Spinal cord (tissue), 10 donors: ENCODE results near the gene IP6K2. TPM values are rescaled to one million over a fixed set of nuclear protein-coding genes. Genes with fewer than 3 reads are reported as not detected.

Experiments
- DNase-seq, 6 donors: peaks; one replicate each; pipeline versions ENCODE4 v3.0.0 to v3.0.0-alpha.2; 2013 to 2015; ENCODE audit warnings: low spot score in 6 of 6, low read depth in 4 of 6
- H3K27ac ChIP-seq: one replicate; pipeline ENCODE4 v1.5.1; 2013; ENCODE audit warnings: low read depth, low read length, control low read depth
- H3K27me3 ChIP-seq: one replicate; pipeline ENCODE4 v1.6.1; 2013; ENCODE audit warnings: low read length; ENCODE audit not compliant: control insufficient read depth, insufficient read depth
- H3K36me3 ChIP-seq: one replicate; pipeline ENCODE4 v1.6.1; 2013; ENCODE audit warnings: low read length; ENCODE audit not compliant: control insufficient read depth, insufficient read depth
- H3K4me1 ChIP-seq: one replicate; pipeline ENCODE4 v1.6.1; 2013; ENCODE audit warnings: low read length; ENCODE audit not compliant: control insufficient read depth, insufficient read depth
- H3K4me3 ChIP-seq: one replicate; pipeline ENCODE4 v1.5.1; 2013; ENCODE audit warnings: low read depth, low read length, control low read depth
- H3K9me3 ChIP-seq: one replicate; pipeline ENCODE4 v1.6.1; 2013; ENCODE audit warnings: low read length; ENCODE audit not compliant: control insufficient read depth, insufficient read depth
- WGBS: methylation state at CpG from one replicate; pipeline ENCODE4 v1.1.5; 2013; ENCODE audit warnings: missing lambda C conversion rate; ENCODE audit not compliant: insufficient coverage; 5-methylcytosine and 5-hydroxymethylcytosine counted together
- polyA plus RNA-seq, 2 donors: library from polyadenylated mRNA; unstranded; fragments of 120-200 nt; gene quantifications; one replicate each; pipeline ENCODE4 v1.2.1, GENCODE V29; 2013; ENCODE audit not compliant: insufficient read length in 2 of 2
- total RNA-seq, 2 donors: library from RNA; depleted of rRNA in 1 of 2; stranded (reverse); fragments of 120-200 nt in 1 of 2; fragments of >200 nt in 1 of 2; gene quantifications; one replicate each; pipeline versions ENCODE4 v1.2.3 to v1.2.4, GENCODE V29; 2013 to 2014
- donor health status: healthy.

The IP6K2 gene
- total and polyA plus RNA-seq, 4 donors, result 67.0 to 202 (median 148) TPM

DNA sequence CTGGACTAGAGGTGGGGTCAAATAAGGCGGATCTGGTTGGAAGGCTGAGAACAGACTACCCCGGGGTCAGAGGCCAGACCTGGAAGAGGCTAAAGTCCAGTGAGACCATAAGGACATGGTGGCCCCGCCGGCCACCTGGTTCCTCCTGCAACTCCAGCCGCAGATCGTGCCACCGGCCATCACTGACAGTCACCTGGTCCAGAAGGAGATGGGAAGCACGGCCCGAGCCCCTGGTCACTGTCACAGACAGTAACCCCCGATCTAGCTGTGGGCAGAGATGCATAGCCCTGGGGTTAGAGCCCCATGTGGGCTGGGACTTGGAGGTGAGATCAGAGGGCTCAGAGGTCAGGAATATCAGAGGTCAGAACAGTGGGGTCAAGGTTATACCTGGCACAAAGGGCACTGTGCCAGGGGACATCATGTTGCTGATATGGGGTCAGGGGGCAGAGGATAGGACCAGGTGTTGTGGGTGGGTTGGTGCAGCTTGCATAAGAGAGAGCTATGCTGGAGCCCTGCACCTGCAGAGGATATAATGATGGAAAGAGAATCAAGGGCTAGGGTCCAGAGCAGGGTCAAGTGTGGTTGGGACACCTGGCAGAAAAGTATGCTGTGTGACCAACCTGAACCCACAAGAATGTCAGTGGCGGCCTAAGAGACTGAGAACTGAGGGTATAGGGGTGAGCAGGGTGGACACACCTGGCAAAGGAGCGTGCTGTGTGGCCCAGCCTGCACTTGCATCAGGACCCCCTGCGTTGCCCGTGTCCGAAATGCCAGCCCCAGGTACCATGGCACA, 63.9 kb downstream of the IP6K2 start:
- Histone ChIP-seq H3K27ac (no peak overlapping the region), H3K27me3 (no peaks in the 10 kb centered on the region), H3K4me3 (no peak overlapping the region), H3K9me3 (no peaks in the 10 kb centered on the region), H3K36me3 (peaks cover 96% of the 10 kb centered on the region), H3K4me1 (peaks cover 26% of the 10 kb centered on the region)
- 95% methylated on average over 14 of the region's 15 CpGs for WGBS
- DNase-seq, result no peak

DNA sequence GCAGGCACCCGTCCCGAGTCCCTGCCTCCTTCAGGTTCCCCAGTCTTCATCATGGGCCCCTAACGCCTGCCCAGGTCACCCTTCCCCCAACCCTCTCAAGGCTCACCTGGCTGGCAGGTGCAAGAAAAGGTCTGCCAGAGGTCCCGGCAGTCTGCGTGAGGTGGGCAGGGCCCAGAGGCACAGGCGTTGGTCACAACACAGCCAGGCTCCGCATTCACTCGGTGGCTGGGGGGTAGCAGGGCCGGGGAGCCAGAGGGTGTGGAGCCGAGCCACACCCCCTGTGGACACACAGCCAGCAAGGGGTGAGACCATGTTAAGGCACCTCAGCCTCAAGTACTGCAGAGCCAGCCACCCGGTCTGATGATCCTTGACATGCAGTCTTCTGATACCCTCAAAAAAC, 65.2 kb downstream of the IP6K2 start:
- 86% methylated on average over 11 of the region's 11 CpGs for WGBS
- Histone ChIP-seq H3K36me3 (peaks cover 93% of the 10 kb centered on the region), H3K27ac (no peak overlapping the region), H3K9me3 (no peaks in the 10 kb centered on the region), H3K4me3 (no peak overlapping the region), H3K27me3 (no peaks in the 10 kb centered on the region), H3K4me1 (peaks cover 15% of the 10 kb centered on the region)
- DNase-seq, result no peak

DNA sequence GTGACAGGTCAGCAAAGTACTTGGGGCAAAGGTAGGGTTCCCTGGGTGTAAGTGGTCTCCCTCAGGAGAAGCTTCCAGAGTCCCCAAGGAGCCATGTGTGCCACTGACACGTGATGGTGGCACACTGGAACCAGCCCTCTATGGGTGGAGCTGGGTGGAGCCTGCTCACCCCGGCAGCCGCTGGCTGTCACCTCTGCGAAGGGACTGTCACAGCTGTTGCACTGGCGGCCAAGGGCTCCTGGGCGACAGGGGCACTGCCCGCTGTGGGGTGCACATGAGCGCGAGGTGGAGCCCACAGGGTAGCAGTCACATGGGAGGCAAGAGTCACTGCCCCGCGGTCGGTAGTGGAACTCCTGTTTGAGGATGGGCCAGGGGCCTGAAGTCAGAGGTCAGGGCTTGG, 66.3 kb downstream of the IP6K2 start:
- Histone ChIP-seq H3K4me3 (no peak overlapping the region), H3K27ac (no peak overlapping the region), H3K4me1 (peaks cover 5% of the 10 kb centered on the region), H3K36me3 (peaks cover 93% of the 10 kb centered on the region), H3K27me3 (no peaks in the 10 kb centered on the region), H3K9me3 (no peaks in the 10 kb centered on the region)
- DNase-seq, result no peak
- WGBS, result 89% methylated on average over 12 of the region's 12 CpGs

DNA sequence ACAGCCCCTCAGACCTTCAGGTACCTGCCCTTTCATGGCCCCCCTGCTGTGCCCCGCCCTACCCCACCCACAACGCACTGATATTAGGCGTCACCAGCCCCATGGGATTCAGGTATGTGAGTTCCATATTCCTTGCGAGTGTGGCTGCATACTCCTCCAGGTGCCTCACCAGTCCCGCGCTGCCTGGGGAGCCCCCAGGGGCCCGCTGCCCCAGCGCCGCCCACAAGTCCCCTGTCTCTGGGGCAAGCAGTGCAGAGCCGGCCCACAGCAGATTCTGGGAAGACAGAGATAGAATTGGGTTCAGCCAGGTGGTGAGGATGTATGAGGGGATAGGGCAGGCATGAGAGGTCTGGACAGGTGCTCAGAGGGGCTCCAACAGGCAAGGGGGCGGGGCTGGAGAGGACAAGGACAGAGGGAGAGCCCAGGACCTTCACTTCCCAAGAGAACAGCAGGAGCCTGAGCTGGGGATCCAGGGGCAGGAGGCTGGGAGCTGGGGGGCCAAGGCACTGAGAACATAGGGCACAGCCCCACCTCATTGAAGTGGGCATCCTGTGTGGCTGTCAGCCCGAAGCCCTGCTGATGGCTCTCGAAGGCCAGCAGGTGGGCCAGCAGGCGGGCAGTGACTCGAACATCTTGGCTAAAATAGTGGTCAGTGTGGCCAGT, 68.7 kb downstream of the IP6K2 start:
- Histone ChIP-seq H3K27ac (no peak overlapping the region), H3K27me3 (no peaks in the 10 kb centered on the region), H3K4me1 (no peaks in the 10 kb centered on the region), H3K4me3 (no peak overlapping the region), H3K36me3 (peaks cover 93% of the 10 kb centered on the region), H3K9me3 (no peaks in the 10 kb centered on the region)
- 94% methylated on average over 13 of the region's 15 CpGs for WGBS
- DNase-seq, result no peak

DNA sequence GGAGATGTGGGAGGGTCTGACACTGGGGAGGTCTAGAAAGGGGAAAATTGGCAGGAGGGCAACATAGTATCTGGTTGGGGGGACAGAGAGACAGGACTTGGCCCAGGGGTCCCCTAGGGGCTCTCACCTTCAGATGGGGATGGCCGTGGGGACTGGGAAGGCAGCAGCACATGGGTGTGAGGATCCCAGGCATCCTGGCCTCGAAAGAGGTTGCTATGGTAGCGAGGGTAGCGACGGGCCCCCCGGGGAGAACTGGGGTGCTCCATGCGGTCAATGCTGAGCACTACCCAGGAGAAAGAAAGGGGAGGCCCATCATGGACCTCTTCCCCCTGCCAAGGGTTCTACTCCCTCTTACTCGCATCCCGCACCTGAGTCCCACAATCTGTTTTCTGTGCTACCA, 69.3 kb downstream of the IP6K2 start:
- no peaks in the 10 kb centered on the region for H3K9me3 ChIP-seq
- H3K36me3 ChIP-seq, result peaks cover 94% of the 10 kb centered on the region
- H3K27ac ChIP-seq, result no peak overlapping the region
- H3K4me3 ChIP-seq, result no peak overlapping the region
- no peaks in the 10 kb centered on the region for H3K4me1 ChIP-seq
- 81% methylated on average over 7 of the region's 9 CpGs for WGBS
- no peak for DNase-seq
- H3K27me3 ChIP-seq, result no peaks in the 10 kb centered on the region

DNA sequence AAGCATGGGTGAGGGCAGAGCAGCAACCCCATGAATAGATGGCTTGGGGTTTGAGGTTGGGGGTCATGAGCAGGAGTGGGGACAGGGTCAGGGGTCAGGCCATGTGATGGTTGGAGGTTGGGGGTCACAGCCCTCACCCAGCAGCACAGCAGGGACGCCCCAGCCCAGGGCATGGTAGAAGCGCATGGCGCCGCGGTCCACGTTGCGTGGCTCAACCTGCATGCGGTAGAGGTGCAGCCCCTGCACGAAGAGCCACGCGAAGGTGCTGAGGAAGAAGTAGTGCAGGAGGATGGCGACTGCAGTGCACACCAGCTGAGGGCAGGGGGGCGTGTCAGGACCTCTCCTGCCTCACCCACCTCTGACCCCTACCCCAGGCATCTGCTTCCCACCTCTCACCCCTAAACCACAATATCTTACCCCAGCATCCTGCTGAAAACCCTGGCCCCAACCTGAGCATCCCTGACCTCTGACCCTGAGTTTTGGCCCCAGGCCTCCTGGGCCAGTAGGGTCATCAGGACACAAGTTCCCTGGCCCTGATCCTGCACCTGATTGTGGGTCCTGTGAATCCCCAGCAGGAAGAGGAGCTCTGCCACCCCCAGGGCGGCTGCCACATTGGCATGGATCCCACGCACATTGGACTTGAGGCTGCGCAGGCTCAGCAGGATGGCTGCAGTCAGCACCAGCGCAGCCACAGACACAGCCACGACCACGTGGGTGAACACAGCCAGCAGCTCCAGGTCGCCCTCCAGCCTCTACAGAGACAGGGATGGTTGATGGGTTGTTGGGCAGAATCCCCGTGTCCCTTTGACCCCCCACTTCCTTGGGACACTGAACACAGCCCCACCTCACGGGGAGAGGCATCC, 71.9 kb downstream of the IP6K2 start:
- Histone ChIP-seq H3K27me3 (no peaks in the 10 kb centered on the region), H3K4me1 (no peaks in the 10 kb centered on the region), H3K27ac (no peak overlapping the region), H3K4me3 (no peak overlapping the region), H3K9me3 (no peaks in the 10 kb centered on the region), H3K36me3 (peaks cover 94% of the 10 kb centered on the region)
- 94% methylated on average over 18 of the region's 22 CpGs for WGBS
- no peak for DNase-seq

DNA sequence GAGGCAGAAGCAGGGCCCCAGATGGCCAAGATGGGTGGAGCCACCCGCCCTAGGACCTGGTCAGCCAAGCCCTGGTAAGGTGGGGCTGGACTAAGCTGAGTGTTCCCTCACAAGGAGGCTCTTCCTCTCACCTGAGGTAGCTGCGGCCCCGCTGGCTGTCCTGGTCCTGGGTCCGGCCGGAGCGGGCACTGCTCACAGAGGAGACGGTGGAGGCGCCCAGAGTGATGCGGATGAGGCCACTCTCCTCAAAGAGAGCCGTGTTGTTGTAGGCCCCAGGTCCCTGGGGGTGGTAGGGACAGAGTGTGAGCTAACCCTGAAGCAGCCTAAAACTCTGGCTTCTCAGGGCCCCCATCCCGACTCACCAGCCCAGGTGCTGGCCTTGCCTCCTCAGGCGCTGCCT, 74.4 kb downstream of the IP6K2 start:
- Histone ChIP-seq H3K27ac (no peak overlapping the region), H3K4me1 (no peaks in the 10 kb centered on the region), H3K36me3 (peaks cover 94% of the 10 kb centered on the region), H3K27me3 (no peaks in the 10 kb centered on the region), H3K9me3 (no peaks in the 10 kb centered on the region), H3K4me3 (no peak overlapping the region)
- no peak for DNase-seq
- 95% methylated on average over 12 of the region's 12 CpGs for WGBS

DNA sequence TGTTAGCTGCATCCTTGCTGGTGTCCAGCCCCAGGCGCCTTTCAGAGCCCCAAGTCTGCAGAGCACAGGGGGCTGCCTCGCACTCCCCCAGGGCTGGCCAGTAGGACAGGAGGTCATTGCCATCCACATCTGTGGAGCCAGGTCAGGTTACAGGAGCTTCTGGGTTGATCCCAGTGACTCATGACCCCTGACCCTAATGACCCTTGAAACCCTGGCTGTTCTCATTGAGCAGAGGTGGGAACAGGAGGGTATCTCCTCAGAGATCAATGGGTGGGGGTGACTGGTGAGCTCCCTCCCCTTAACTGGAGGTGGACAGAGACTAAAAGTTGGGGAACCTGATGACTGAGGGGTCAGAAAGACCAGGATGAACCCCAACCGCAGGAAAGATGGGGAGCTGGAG, 75.6 kb downstream of the IP6K2 start:
- 95% methylated on average over 3 of the region's 3 CpGs for WGBS
- DNase-seq, result no peak
- peaks cover 92% of the 10 kb centered on the region for H3K36me3 ChIP-seq

DNA sequence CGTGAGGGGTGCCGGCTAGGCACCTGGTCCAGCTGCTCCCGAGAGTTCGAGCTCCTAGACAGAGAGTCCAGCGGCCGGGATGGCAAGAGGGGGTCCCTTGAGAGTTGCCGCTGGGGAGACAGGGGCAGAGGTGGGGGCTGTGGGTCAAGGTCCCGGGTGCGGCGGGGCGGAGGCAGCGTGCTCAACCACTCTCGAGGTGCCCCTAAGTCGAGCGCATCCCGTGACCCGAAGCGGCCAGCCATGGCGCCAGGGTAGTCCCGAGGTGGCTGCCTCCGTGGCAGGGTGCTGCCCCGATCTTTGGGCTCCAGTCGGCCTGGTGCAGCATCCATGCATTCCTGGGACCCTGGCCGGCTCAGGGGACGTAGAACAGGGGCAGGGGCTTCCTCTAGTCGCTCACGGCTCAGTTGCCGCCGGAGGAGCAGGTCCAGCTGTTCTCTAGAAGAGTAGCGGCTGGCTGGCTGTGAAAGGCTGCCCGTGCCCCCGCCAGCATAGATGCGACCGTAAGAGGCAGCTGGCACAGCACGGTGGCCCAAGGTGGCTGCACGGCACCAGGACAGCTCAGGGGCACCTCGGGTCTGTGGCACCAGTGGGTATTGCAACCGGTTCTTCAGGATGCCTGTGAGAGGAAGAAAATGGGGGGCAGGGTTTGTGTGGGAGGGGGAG, 76.9 kb downstream of the IP6K2 start:
- peaks cover 14% of the 10 kb centered on the region for H3K4me1 ChIP-seq
- 89% methylated on average over 38 of the region's 38 CpGs for WGBS
- no peak overlapping the region for H3K27ac ChIP-seq
- no peaks in the 10 kb centered on the region for H3K9me3 ChIP-seq
- H3K4me3 ChIP-seq, result no peak overlapping the region
- no peak for DNase-seq
- H3K27me3 ChIP-seq, result no peaks in the 10 kb centered on the region
- H3K36me3 ChIP-seq, result peaks cover 79% of the 10 kb centered on the region

More for the DNA sequence above, 75.6 kb downstream of the IP6K2 start:
- Histone ChIP-seq H3K9me3 (no peaks in the 10 kb centered on the region), H3K4me1 (peaks cover 4% of the 10 kb centered on the region), H3K27me3 (no peaks in the 10 kb centered on the region), H3K4me3 (no peak overlapping the region), H3K27ac (no peak overlapping the region)
